OCI-LY3 (cell line): Measurements from ENCODE around the gene ZNF326.

Experiments
- H2AFZ ChIP-seq: fragments of 200-600, 300-600 bp; shearing (Covaris generic); 2 replicates; pipeline ENCODE4 v1.6.0; 2014; ENCODE audit warnings: antibody characterized with exemption, low read depth, low read length
- H3K27ac ChIP-seq: fragments of 200-600, 300-600 bp; sonication (generic); 2 replicates; pipeline ENCODE4 v1.5.1; 2014; ENCODE audit warnings: mild to moderate bottlenecking, low read length, moderate library complexity, mixed read lengths
- H3K27me3 ChIP-seq: fragments of 200-600, 300-600 bp; sonication (generic); 2 replicates; pipeline ENCODE4 v1.6.1; 2014; ENCODE audit warnings: low read depth, low read length, mixed read lengths
- H3K36me3 ChIP-seq: fragments of 200-600, 300-600 bp; sonication (generic); replicated peaks from 2 replicates; pipeline ENCODE3; 2014; ENCODE audit warnings: low read depth, low read length, mixed read lengths
- H3K4me1 ChIP-seq: fragments of 300-600, 200-600 bp; sonication (generic); 2 replicates; pipeline ENCODE4 v1.6.1; 2014; ENCODE audit warnings: low read length, mixed read lengths
- H3K4me2 ChIP-seq: fragments of 200-600, 300-600 bp; sonication (generic); 2 replicates; pipeline ENCODE4 v1.6.1; 2014; ENCODE audit warnings: low read length, mixed read lengths
- H3K4me3 ChIP-seq: fragments of 300-600, 200-600 bp; sonication (generic); 2 replicates; pipeline ENCODE4 v1.5.1; 2014; ENCODE audit warnings: antibody characterized with exemption, mild to moderate bottlenecking, low read length, moderate library complexity
- H3K79me2 ChIP-seq: fragments of 300-600, 200-600 bp; shearing (Covaris generic); 2 replicates; pipeline ENCODE4 v1.6.1; 2014; ENCODE audit warnings: mild to moderate bottlenecking, low read length, mixed read lengths
- H3K9ac ChIP-seq: fragments of 300-600, 200-600 bp; shearing (Covaris generic); 2 replicates; pipeline ENCODE4 v1.6.0; 2014; ENCODE audit warnings: mild to moderate bottlenecking, low read length, moderate library complexity
- H3K9me3 ChIP-seq: fragments of 200-600, 300-600 bp; shearing (Covaris generic); 2 replicates; pipeline ENCODE4 v1.6.1; 2014; ENCODE audit warnings: low read length, mixed read lengths; ENCODE audit not compliant: insufficient read depth
- H4K20me1 ChIP-seq: fragments of 200-600, 300-600 bp; sonication (generic); 2 replicates; pipeline ENCODE4 v1.6.1; 2016; ENCODE audit warnings: low read length, mixed read lengths; ENCODE audit not compliant: insufficient read depth
- CTCF ChIP-seq: fragments of 200-600, 300-600 bp; sonication (generic); IDR thresholded peaks from 2 replicates; pipeline ENCODE4 v1.5.1; 2014; ENCODE audit warnings: antibody characterized with exemption, low read length, low read depth
- EZH2phosphoT487 ChIP-seq: fragments of 200-600 bp; shearing (Covaris generic); IDR thresholded peaks from 2 replicates; pipeline ENCODE4 v1.6.1; 2018; ENCODE audit warnings: antibody characterized with exemption, mixed run types, low read depth

The ZNF326 gene

GRCh38 chr1:89990976-89991831 lies 3.7 kb upstream of the ZNF326 start:
- no peak overlapping the region for H3K4me2 ChIP-seq
- H3K27ac ChIP-seq: no peak overlapping the region
- no peaks in the 10 kb centered on the region for H3K27me3 ChIP-seq
- no peaks in the 10 kb centered on the region for H3K36me3 ChIP-seq
- no peak overlapping the region for H2AFZ ChIP-seq
- no peak overlapping the region for H3K9ac ChIP-seq
- TF ChIP-seq EZH2phosphoT487: no peak
- TF ChIP-seq CTCF: no peak
- no peaks in the 10 kb centered on the region for H3K9me3 ChIP-seq
- H3K79me2 ChIP-seq: peaks cover 12% of the 10 kb centered on the region
- H3K4me1 ChIP-seq: peaks cover 9% of the 10 kb centered on the region
- H4K20me1 ChIP-seq: peaks cover 3% of the 10 kb centered on the region; the same call in 1 of the 2 replicates
- H3K4me3 ChIP-seq: no peak overlapping the region

- Histone ChIP-seq H3K9me3 (no peaks in the 10 kb centered on the region), H4K20me1 (peaks cover 16% of the 10 kb centered on the region), H3K79me2 (peaks cover 36% of the 10 kb centered on the region), H2AFZ (no peak overlapping the region), H3K36me3 (peaks cover 4% of the 10 kb centered on the region), H3K27ac (no peak overlapping the region), H3K4me3 (no peak overlapping the region), H3K4me1 (peaks cover 16% of the 10 kb centered on the region), H3K4me2 (no peak overlapping the region), H3K27me3 (no peaks in the 10 kb centered on the region), H3K9ac (no peak overlapping the region)
- TF ChIP-seq EZH2phosphoT487 (no peak), CTCF (no peak)
These were observed 1.4 kb upstream of the ZNF326 start for GRCh38 chr1:89993541-89993940.

GRCh38 chr1:89994231-89994804 lies 592 bp upstream of the ZNF326 start:
- H3K4me1 ChIP-seq: peaks cover 16% of the 10 kb centered on the region
- peaks cover 6% of the 10 kb centered on the region for H3K36me3 ChIP-seq
- H3K9ac ChIP-seq: peak overlapping the region; percentile 83
- no peaks in the 10 kb centered on the region for H3K27me3 ChIP-seq
- H3K4me2 ChIP-seq: peak overlapping the region; percentile 88
- H3K9me3 ChIP-seq: no peaks in the 10 kb centered on the region
- peak overlapping the region; percentile 61 for H3K27ac ChIP-seq
- H4K20me1 ChIP-seq: peaks cover 18% of the 10 kb centered on the region
- H2AFZ ChIP-seq: peak overlapping the region; percentile 96; the same call in 1 of the 2 replicates
- H3K79me2 ChIP-seq: peaks cover 43% of the 10 kb centered on the region
- no peak for TF ChIP-seq CTCF
- TF ChIP-seq EZH2phosphoT487: no peak
- peak overlapping the region; percentile 83 for H3K4me3 ChIP-seq

- Histone ChIP-seq H4K20me1 (peaks cover 22% of the 10 kb centered on the region), H3K27me3 (no peaks in the 10 kb centered on the region), H3K4me2 (peak overlapping the region; percentile 75), H3K36me3 (peaks cover 6% of the 10 kb centered on the region), H3K79me2 (peaks cover 57% of the 10 kb centered on the region), H2AFZ (no peak overlapping the region), H3K4me1 (peaks cover 16% of the 10 kb centered on the region), H3K9ac (peak overlapping the region; percentile 83), H3K9me3 (no peaks in the 10 kb centered on the region), H3K4me3 (peak overlapping the region; percentile 83), H3K27ac (peak overlapping the region; percentile 61)
- TF ChIP-seq CTCF (no peak), EZH2phosphoT487 (no peak)
These were observed 914 bp downstream of the ZNF326 start for GRCh38 chr1:89995598-89996449.
